ENCODE results near the gene CHP1.

CHP1 gene

GRCh38 chr15:41230650-41231421 is at the start of gene CHP1, which contains the start of gene EXD1:
Gene CHP1 (plus strand): TSS chr15:41231268. CDS start chr15:41231383, 115 bp downstream.
Gene EXD1 (minus strand): TSS chr15:41230757. CDS start chr15:41226575, 4,182 bp downstream.
- Histone ChIP-seq H3K9me3 (ENCODE audit: control insufficient read depth, insufficient read depth, low read length) (no peaks in the 10 kb centered on the region), H3K36me3 (ENCODE audit: insufficient read depth, low read length) (no peaks in the 10 kb centered on the region), H3K4me1 (ENCODE audit: insufficient read depth, low read length) (0 out of 2 replicates have a peak, but pooled peaks cover 6% of the 10 kb centered on the region), H3K9ac (ENCODE audit: low read depth, low read length) (peak within 1 kb of the TSS; percentile 82)

GRCh38 chr15:41182266-41182665 is 48.8 kb upstream of the CHP1 start:
- Histone ChIP-seq H3K9ac (ENCODE audit: low read depth, low read length) (no peak overlapping the region), H3K4me1 (ENCODE audit: insufficient read depth, low read length) (peaks cover 14% of the 10 kb centered on the region; the same call in 1 of the 2 replicates), H3K9me3 (ENCODE audit: control insufficient read depth, insufficient read depth, low read length) (no peaks in the 10 kb centered on the region), H3K36me3 (ENCODE audit: insufficient read depth, low read length) (no peaks in the 10 kb centered on the region)

- H3K4me1 ChIP-seq (ENCODE audit: insufficient read depth, low read length) = peaks cover 14% of the 10 kb centered on the region; the same call in 1 of the 2 replicates
- no peaks in the 10 kb centered on the region for H3K36me3 ChIP-seq (ENCODE audit: insufficient read depth, low read length)
- H3K9me3 ChIP-seq (ENCODE audit: control insufficient read depth, insufficient read depth, low read length) = no peaks in the 10 kb centered on the region
Measured at GRCh38 chr15:41183581-41183980, 47.5 kb upstream of the CHP1 start.

GRCh38 chr15:41194444-41194843 is 36.6 kb upstream of the CHP1 start:
- Histone ChIP-seq H3K4me1 (ENCODE audit: insufficient read depth, low read length) (no peaks in the 10 kb centered on the region), H3K9me3 (ENCODE audit: control insufficient read depth, insufficient read depth, low read length) (no peaks in the 10 kb centered on the region), H3K9ac (ENCODE audit: low read depth, low read length) (no peak overlapping the region)

More at GRCh38 chr15:41183581-41183980, 47.5 kb upstream of the CHP1 start:
- no peak overlapping the region for H3K9ac ChIP-seq (ENCODE audit: low read depth, low read length)

GRCh38 chr15:41199470-41199869 is 31.6 kb upstream of the CHP1 start:
- no peak overlapping the region for H3K9ac ChIP-seq (ENCODE audit: low read depth, low read length)
- no peaks in the 10 kb centered on the region for H3K4me1 ChIP-seq (ENCODE audit: insufficient read depth, low read length)
- H3K36me3 ChIP-seq (ENCODE audit: insufficient read depth, low read length) = no peaks in the 10 kb centered on the region
- no peaks in the 10 kb centered on the region for H3K9me3 ChIP-seq (ENCODE audit: control insufficient read depth, insufficient read depth, low read length)

More at GRCh38 chr15:41194444-41194843, 36.6 kb upstream of the CHP1 start:
- H3K36me3 ChIP-seq (ENCODE audit: insufficient read depth, low read length) = no peaks in the 10 kb centered on the region

GRCh38 chr15:41203395-41203794 is 27.7 kb upstream of the CHP1 start:
- Histone ChIP-seq H3K4me1 (ENCODE audit: insufficient read depth, low read length) (no peaks in the 10 kb centered on the region), H3K36me3 (ENCODE audit: insufficient read depth, low read length) (no peaks in the 10 kb centered on the region), H3K9ac (ENCODE audit: low read depth, low read length) (no peak overlapping the region), H3K9me3 (ENCODE audit: control insufficient read depth, insufficient read depth, low read length) (no peaks in the 10 kb centered on the region)

GRCh38 chr15:41205315-41205714 is 25.8 kb upstream of the CHP1 start:
- Histone ChIP-seq H3K9ac (ENCODE audit: low read depth, low read length) (no peak overlapping the region), H3K9me3 (ENCODE audit: control insufficient read depth, insufficient read depth, low read length) (no peaks in the 10 kb centered on the region), H3K4me1 (ENCODE audit: insufficient read depth, low read length) (no peaks in the 10 kb centered on the region), H3K36me3 (ENCODE audit: insufficient read depth, low read length) (no peaks in the 10 kb centered on the region)

GRCh38 chr15:41207687-41208448 is 23.2 kb upstream of the CHP1 start:
- Histone ChIP-seq H3K9me3 (ENCODE audit: control insufficient read depth, insufficient read depth, low read length) (no peaks in the 10 kb centered on the region), H3K9ac (ENCODE audit: low read depth, low read length) (no peak overlapping the region), H3K4me1 (ENCODE audit: insufficient read depth, low read length) (no peaks in the 10 kb centered on the region), H3K36me3 (ENCODE audit: insufficient read depth, low read length) (no peaks in the 10 kb centered on the region)

- Histone ChIP-seq H3K36me3 (ENCODE audit: insufficient read depth, low read length) (no peaks in the 10 kb centered on the region), H3K9ac (ENCODE audit: low read depth, low read length) (no peak overlapping the region), H3K4me1 (ENCODE audit: insufficient read depth, low read length) (peaks cover 13% of the 10 kb centered on the region), H3K9me3 (ENCODE audit: control insufficient read depth, insufficient read depth, low read length) (no peaks in the 10 kb centered on the region)
Measured at GRCh38 chr15:41215708-41216107, 15.4 kb upstream of the CHP1 start.

- H3K4me1 ChIP-seq (ENCODE audit: insufficient read depth, low read length) = peaks cover 13% of the 10 kb centered on the region
- H3K9me3 ChIP-seq (ENCODE audit: control insufficient read depth, insufficient read depth, low read length) = no peaks in the 10 kb centered on the region
- no peaks in the 10 kb centered on the region for H3K36me3 ChIP-seq (ENCODE audit: insufficient read depth, low read length)
- no peak overlapping the region for H3K9ac ChIP-seq (ENCODE audit: low read depth, low read length)
Measured at GRCh38 chr15:41218851-41219250, 12.2 kb upstream of the CHP1 start.

GRCh38 chr15:41219381-41219780 is 11.7 kb upstream of the CHP1 start:
- H3K4me1 ChIP-seq (ENCODE audit: insufficient read depth, low read length) = peaks cover 13% of the 10 kb centered on the region
- H3K9me3 ChIP-seq (ENCODE audit: control insufficient read depth, insufficient read depth, low read length) = no peaks in the 10 kb centered on the region
- no peak overlapping the region for H3K9ac ChIP-seq (ENCODE audit: low read depth, low read length)
- no peaks in the 10 kb centered on the region for H3K36me3 ChIP-seq (ENCODE audit: insufficient read depth, low read length)

- peak overlapping the region; percentile 82 for H3K9ac ChIP-seq (ENCODE audit: low read depth, low read length)
- no peaks in the 10 kb centered on the region for H3K36me3 ChIP-seq (ENCODE audit: insufficient read depth, low read length)
- no peaks in the 10 kb centered on the region for H3K9me3 ChIP-seq (ENCODE audit: control insufficient read depth, insufficient read depth, low read length)
- 0 out of 2 replicates have a peak, but pooled peaks cover 6% of the 10 kb centered on the region for H3K4me1 ChIP-seq (ENCODE audit: insufficient read depth, low read length)
Measured at GRCh38 chr15:41230345-41230649, 771 bp upstream of the CHP1 start.

- Histone ChIP-seq H3K4me1 (ENCODE audit: insufficient read depth, low read length) (0 out of 2 replicates have a peak, but pooled peaks cover 6% of the 10 kb centered on the region), H3K9me3 (ENCODE audit: control insufficient read depth, insufficient read depth, low read length) (no peaks in the 10 kb centered on the region), H3K9ac (ENCODE audit: low read depth, low read length) (peak overlapping the region; percentile 82), H3K36me3 (ENCODE audit: insufficient read depth, low read length) (no peaks in the 10 kb centered on the region)
Measured at GRCh38 chr15:41231422-41232226, 556 bp downstream of the CHP1 start.

- H3K9me3 ChIP-seq (ENCODE audit: control insufficient read depth, insufficient read depth, low read length) = no peaks in the 10 kb centered on the region
- no peaks in the 10 kb centered on the region for H3K36me3 ChIP-seq (ENCODE audit: insufficient read depth, low read length)
- 0 out of 2 replicates have a peak, but pooled peaks cover 6% of the 10 kb centered on the region for H3K4me1 ChIP-seq (ENCODE audit: insufficient read depth, low read length)
- H3K9ac ChIP-seq (ENCODE audit: low read depth, low read length) = no peak overlapping the region
Measured at GRCh38 chr15:41233367-41233771, 2.3 kb downstream of the CHP1 start.
